CD14-positive monocyte (primary cell): ENCODE measurements around the gene PCBP3. TPM values are rescaled to one million over a fixed set of nuclear protein-coding genes. Genes with fewer than 3 reads are reported as not detected.

ENCODE experiments used
- DNase-seq, 3 donors: peaks; one replicate each; pipeline ENCODE4 v3.0.0-alpha.2; 2011 to 2022
- H2AFZ ChIP-seq: 2 replicates; pipeline ENCODE4 v1.6.0; 2012; ENCODE audit warnings: mild to moderate bottlenecking, low read depth, low read length, inconsistent platforms; ENCODE audit not compliant: insufficient read depth, poor library complexity, severe bottlenecking
- H3K27ac ChIP-seq, 2 donors: 1 replicate in 1 of 2; 2 replicates in 1 of 2; pipeline ENCODE4 v1.5.1; 2012 to 2013; ENCODE audit warnings: low read length in 2 of 2, control low read depth in 1 of 2, inconsistent platforms in 1 of 2, low read depth in 1 of 2, mild to moderate bottlenecking in 1 of 2
- H3K27me3 ChIP-seq, 2 donors: one replicate each; pipeline versions ENCODE4 v1.6.0 to v1.6.1; 2011 to 2013; ENCODE audit warnings: low read length in 2 of 2; ENCODE audit not compliant: control insufficient read depth in 2 of 2, insufficient read depth in 2 of 2
- H3K36me3 ChIP-seq, 2 donors: replicated peaks in 1 of 2; 1 replicate in 1 of 2; 2 replicates in 1 of 2; pipeline versions ENCODE4 v1.5.1 to v1.6.1; 2012 to 2013; ENCODE audit warnings: low read length in 2 of 2, control low read depth in 1 of 2, inconsistent platforms in 1 of 2, mild to moderate bottlenecking in 1 of 2; ENCODE audit not compliant: insufficient read depth in 2 of 2, control insufficient read depth in 1 of 2
- H3K4me1 ChIP-seq, 2 donors: 1 replicate in 1 of 2; 2 replicates in 1 of 2; pipeline versions ENCODE4 v1.5.1 to v1.6.1; 2012 to 2013; ENCODE audit warnings: low read length in 2 of 2, control low read depth in 1 of 2, inconsistent platforms in 1 of 2, mild to moderate bottlenecking in 1 of 2, moderate library complexity in 1 of 2; ENCODE audit not compliant: insufficient read depth in 2 of 2, control insufficient read depth in 1 of 2
- H3K4me2 ChIP-seq: replicated peaks from 2 replicates; pipeline ENCODE3; 2012; ENCODE audit warnings: low read length, moderate library complexity, mild to moderate bottlenecking; ENCODE audit not compliant: poor library complexity, severe bottlenecking; ENCODE audit errors: extremely low read depth
- H3K4me3 ChIP-seq, 3 experiments: fragments of 200-600 bp in 1 of 3; sonication (generic) in 1 of 3; replicated peaks in 1 of 3; 1 replicate in 2 of 3; 2 replicates in 1 of 3; pipeline ENCODE4 v1.5.1; 2011 to 2013; ENCODE audit warnings: low read length in 3 of 3, mild to moderate bottlenecking in 3 of 3, control low read depth in 2 of 3, low read depth in 2 of 3, inconsistent platforms in 1 of 3, moderate library complexity in 1 of 3
- H3K79me2 ChIP-seq: 2 replicates; pipeline ENCODE4 v1.6.0; 2012; ENCODE audit warnings: mild to moderate bottlenecking, control low read depth, inconsistent platforms, low read length, moderate library complexity; ENCODE audit not compliant: insufficient read depth
- H3K9ac ChIP-seq: 2 replicates; pipeline ENCODE4 v1.6.0; 2017; ENCODE audit warnings: low read length, mild to moderate bottlenecking; ENCODE audit not compliant: insufficient read depth, poor library complexity, severe bottlenecking
- H3K9me3 ChIP-seq, 2 donors: replicated peaks in 1 of 2; 1 replicate in 1 of 2; 2 replicates in 1 of 2; pipeline versions ENCODE4 v1.5.1 to v1.6.1; 2012 to 2013; ENCODE audit warnings: low read length in 2 of 2, control low read depth in 1 of 2; ENCODE audit not compliant: control insufficient read depth in 1 of 2, insufficient read depth in 1 of 2
- H4K20me1 ChIP-seq: 2 replicates; pipeline ENCODE4 v1.6.0; 2012; ENCODE audit warnings: mild to moderate bottlenecking, low read length, control low read depth, moderate library complexity; ENCODE audit not compliant: insufficient read depth
- H3K27ac Mint-ChIP-seq, 7 donors: one replicate each; pipeline ENCODE4 v1.8.0; 2020; ENCODE audit warnings: mild to moderate bottlenecking in 7 of 7, mixed read lengths in 7 of 7, moderate library complexity in 6 of 7, inconsistent platforms in 2 of 7
- H3K27me3 Mint-ChIP-seq, 3 donors: one replicate each; pipeline ENCODE4 v1.8.0; 2021 to 2022; ENCODE audit warnings: low read depth in 3 of 3, mild to moderate bottlenecking in 3 of 3, mixed read lengths in 3 of 3, moderate library complexity in 3 of 3, inconsistent platforms in 1 of 3
- H3K36me3 Mint-ChIP-seq, 2 donors: one replicate each; pipeline ENCODE4 v1.8.0; 2020; ENCODE audit warnings: mixed read lengths in 2 of 2, inconsistent platforms in 1 of 2, mild to moderate bottlenecking in 1 of 2
- H3K4me1 Mint-ChIP-seq: one replicate; pipeline ENCODE4 v1.8.0; 2020; ENCODE audit warnings: mild to moderate bottlenecking, mixed read lengths
- H3K4me3 Mint-ChIP-seq, 2 donors: one replicate each; pipeline ENCODE4 v1.8.0; 2020; ENCODE audit warnings: mild to moderate bottlenecking in 2 of 2, mixed read lengths in 2 of 2, moderate library complexity in 1 of 2
- H3K9me3 Mint-ChIP-seq, 7 donors: one replicate each; pipeline ENCODE4 v1.8.0; 2020 to 2022; ENCODE audit warnings: mixed read lengths in 7 of 7, mild to moderate bottlenecking in 6 of 7, moderate library complexity in 6 of 7, inconsistent platforms in 2 of 7
- CTCF ChIP-seq: fragments of 200-600 bp; IDR thresholded peaks from one replicate; pipeline ENCODE4 v1.8.0; 2022; ENCODE audit warnings: antibody characterized with exemption, mild to moderate bottlenecking
- WGBS: methylation state at CpG from one replicate; pipeline ENCODE4 v1.1.5; 2013; ENCODE audit warnings: missing lambda C conversion rate; ENCODE audit not compliant: insufficient coverage; 5-methylcytosine and 5-hydroxymethylcytosine counted together
- intact Hi-C, 2 donors: fragments of 100-400 bp; cut with micrococcal nuclease; formaldehyde crosslinking; loops; one replicate each; pipeline versions ENCODE4 v1.15.0 to v1.15.1; 2023
- polyA plus RNA-seq, 3 donors: library from polyadenylated mRNA; depleted of rRNA in 1 of 3; unstranded in 2 of 3; stranded (reverse) in 1 of 3; fragments of 300-500 nt in 2 of 3; fragments of >200 nt in 1 of 3; fragmentation: Illumina TruSeq in 2 of 3; gene quantifications; 1 replicate in 2 of 3; 2 replicates in 1 of 3; pipeline ENCODE4 v1.2.3, GENCODE V29; 2012 to 2021

Gene PCBP3
- polyA plus RNA-seq, 3 donors: 0.34 to 0.49 TPM; not detected in 1

- TF ChIP-seq CTCF: no peak
- H3K9ac ChIP-seq: no peak overlapping the region
- 91% methylated on average over 4 of the region's 8 CpGs for WGBS
- H3K4me1 Mint-ChIP-seq: peaks cover 1% of the 10 kb centered on the region
- H3K36me3 ChIP-seq: no peaks in the 10 kb centered on the region
- no peak overlapping the region for H3K4me3 ChIP-seq
- no peaks in the 10 kb centered on the region for H3K4me1 ChIP-seq
- peaks cover 3 to 5% of the 10 kb centered on the region in 2 donors for H3K9me3 ChIP-seq
- no peaks in the 10 kb centered on the region for H3K36me3 Mint-ChIP-seq
- H3K4me2 ChIP-seq: no peak overlapping the region
- H2AFZ ChIP-seq: no peak overlapping the region
- no peak overlapping the region for H3K27ac ChIP-seq
- no peaks in the 10 kb centered on the region for H3K79me2 ChIP-seq
- no peak for DNase-seq
- peaks cover 0 to 2% (median 0%) of the 10 kb centered on the region in 3 donors for H3K27me3 Mint-ChIP-seq
- H3K9me3 Mint-ChIP-seq: peaks cover 2 to 6% (median 4%) of the 10 kb centered on the region in 7 donors
- intact Hi-C loops: loop anchor here in 1 of 2 donors (10.0 kb wide), 1 partner anchor 62 kb away; no protein-coding TSS in a partner anchor
- no peak overlapping the region for H3K27ac Mint-ChIP-seq
- no peak overlapping the region for H3K4me3 Mint-ChIP-seq
- no peaks in the 10 kb centered on the region for H4K20me1 ChIP-seq
- H3K27me3 ChIP-seq: no peaks in the 10 kb centered on the region
Observed at GRCh38 chr21:45846373-45847160, 203.0 kb downstream of the PCBP3 start.

DNA sequence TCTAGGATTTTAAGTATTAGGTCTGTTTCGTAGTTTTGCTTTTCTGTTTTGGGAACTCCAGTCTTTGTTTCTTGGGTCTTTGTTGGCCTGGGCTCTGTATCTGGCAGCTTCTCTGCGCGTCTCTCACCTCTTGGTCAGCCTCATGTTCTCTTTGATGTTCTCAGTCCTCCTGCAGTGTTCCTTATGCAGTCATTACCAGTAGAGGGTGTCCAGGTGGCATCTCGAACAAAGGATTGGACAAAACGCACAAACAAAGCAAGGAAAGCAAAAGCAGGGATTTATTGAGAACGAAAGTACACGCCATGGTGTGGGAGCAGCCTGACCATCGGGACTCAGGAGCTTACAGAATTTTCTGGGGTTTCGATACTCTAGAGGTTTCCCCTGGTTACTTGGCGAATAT lies 204.3 kb downstream of the PCBP3 start:
- H3K4me2 ChIP-seq: no peak overlapping the region
- Mint-ChIP-seq H3K4me3 (no peak overlapping the region), H3K36me3 (no peaks in the 10 kb centered on the region), H3K27ac (no peak overlapping the region), H3K9me3 (no peaks in the 10 kb centered on the region), H3K4me1 (peaks cover 1% of the 10 kb centered on the region), H3K27me3 (peaks cover 0 to 2% (median 0%) of the 10 kb centered on the region in 3 donors)
- H3K27me3 ChIP-seq: no peaks in the 10 kb centered on the region
- H3K27ac ChIP-seq: no peak overlapping the region
- H2AFZ ChIP-seq: no peak overlapping the region
- H3K9me3 ChIP-seq: no peaks in the 10 kb centered on the region
- no peaks in the 10 kb centered on the region for H3K36me3 ChIP-seq
- no peak overlapping the region for H3K4me3 ChIP-seq
- TF ChIP-seq CTCF: no peak
- H3K79me2 ChIP-seq: no peaks in the 10 kb centered on the region
- intact Hi-C loops: loop anchor here in 1 of 2 donors (10.0 kb wide), 1 partner anchor 63 kb away; no protein-coding TSS in a partner anchor
- H4K20me1 ChIP-seq: no peaks in the 10 kb centered on the region
- H3K9ac ChIP-seq: no peak overlapping the region
- WGBS: 96% methylated on average over 9 of the region's 10 CpGs
- H3K4me1 ChIP-seq: no peaks in the 10 kb centered on the region
- DNase-seq: no peak
